Osteoblast (primary cell): ENCODE results near the gene S100A8. TPM values are rescaled to one million over a fixed set of nuclear protein-coding genes. Genes with fewer than 3 reads are reported as not detected.

Experiments
- DNase-seq: peaks from one replicate; pipeline ENCODE4 v3.0.0; 2011; ENCODE audit warnings: low spot score, mixed read lengths; ENCODE audit not compliant: insufficient read length; ENCODE audit errors: missing footprints
- H2AFZ ChIP-seq: 2 replicates; pipeline ENCODE4 v1.6.0; 2011; ENCODE audit warnings: mild to moderate bottlenecking, low read length
- H3K27ac ChIP-seq: 2 replicates; pipeline ENCODE4 v1.5.1; 2011; ENCODE audit warnings: mild to moderate bottlenecking, low read depth, low read length, moderate library complexity
- H3K27me3 ChIP-seq: 2 replicates; pipeline ENCODE4 v1.6.0; 2012; ENCODE audit warnings: mild to moderate bottlenecking, control low read depth, inconsistent platforms, low read length, moderate library complexity; ENCODE audit not compliant: insufficient read depth
- H3K36me3 ChIP-seq: 2 replicates; pipeline ENCODE4 v1.5.1; 2011; ENCODE audit warnings: mild to moderate bottlenecking, low read length, control low read depth, moderate library complexity; ENCODE audit not compliant: insufficient read depth
- H3K4me1 ChIP-seq: 2 replicates; pipeline ENCODE4 v1.5.1; 2011; ENCODE audit warnings: mild to moderate bottlenecking, low read length, control low read depth, moderate library complexity; ENCODE audit not compliant: insufficient read depth
- H3K4me2 ChIP-seq: 2 replicates; pipeline ENCODE4 v1.6.0; 2011; ENCODE audit warnings: mild to moderate bottlenecking, low read length; ENCODE audit not compliant: insufficient read depth
- H3K4me3 ChIP-seq: fragments of 200-600 bp; sonication (generic); 3 replicates; pipeline ENCODE4 v1.5.1; 2012; ENCODE audit warnings: mild to moderate bottlenecking, low read length, inconsistent platforms; ENCODE audit not compliant: insufficient read depth
- H3K79me2 ChIP-seq: 2 replicates; pipeline ENCODE4 v1.6.0; 2012; ENCODE audit warnings: mild to moderate bottlenecking, low read length, control low read depth, inconsistent platforms; ENCODE audit not compliant: insufficient read depth
- H3K9me3 ChIP-seq: 2 replicates; pipeline ENCODE4 v1.5.1; 2011; ENCODE audit warnings: low read depth, low read length, control low read depth
- H4K20me1 ChIP-seq: 2 replicates; pipeline ENCODE4 v1.6.0; 2012; ENCODE audit warnings: mild to moderate bottlenecking, low read length, control low read depth; ENCODE audit not compliant: insufficient read depth
- total RNA-seq: library from RNA; depleted of rRNA; stranded (reverse); fragments of >200 nt; gene quantifications from 2 replicates; pipeline ENCODE4 v1.2.3, GENCODE V29; 2012
- TF ChIP-seq, protein P1 (sequence below): IDR thresholded peaks from 2 replicates; pipeline ENCODE4 v1.5.1; 2011; ENCODE audit warnings: mild to moderate bottlenecking, low read depth, low read length, moderate library complexity; ENCODE audit errors: extremely low read depth

Gene S100A8
- total RNA-seq, 1 donor, result not detected

DNA sequence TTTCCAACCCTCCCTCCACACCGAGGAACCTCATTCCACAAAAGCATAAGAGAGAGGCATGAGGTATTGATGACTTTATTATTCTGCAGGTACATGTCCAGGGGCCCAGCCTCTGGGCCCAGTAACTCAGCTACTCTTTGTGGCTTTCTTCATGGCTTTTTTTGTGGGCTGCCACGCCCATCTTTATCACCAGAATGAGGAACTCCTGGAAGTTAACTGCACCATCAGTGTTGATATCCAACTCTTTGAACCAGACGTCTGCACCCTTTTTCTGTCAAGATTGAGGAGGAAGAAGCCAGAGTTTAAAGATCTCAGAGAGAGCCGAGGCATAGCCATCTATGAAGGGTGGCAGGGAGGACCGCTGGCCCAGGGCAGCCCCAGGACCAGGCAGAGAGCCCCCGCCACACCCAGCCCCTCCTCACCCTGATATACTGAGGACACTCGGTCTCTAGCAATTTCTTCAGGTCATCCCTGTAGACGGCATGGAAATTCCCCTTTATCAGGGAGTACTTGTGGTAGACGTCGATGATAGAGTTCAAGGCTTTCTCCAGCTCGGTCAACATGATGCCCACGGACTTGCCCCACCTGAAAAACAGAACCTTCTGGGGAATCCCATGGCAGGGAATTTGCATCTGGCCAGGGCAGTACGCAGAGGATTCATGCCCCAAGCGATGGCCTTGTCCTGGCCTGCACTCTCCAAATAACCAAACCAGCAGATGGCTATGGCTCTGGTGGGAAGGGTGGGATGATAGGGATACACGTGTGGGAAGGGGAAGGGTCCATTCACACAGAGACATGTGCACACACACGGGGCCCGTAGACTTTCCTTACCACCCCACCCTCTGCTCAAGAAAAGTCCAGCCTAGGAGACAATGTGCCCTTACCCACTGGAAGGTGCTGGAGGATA lies 647 bp downstream of the S100A8 start:
- Histone ChIP-seq H3K36me3 (no peaks in the 10 kb centered on the region), H3K4me1 (no peaks in the 10 kb centered on the region), H3K9me3 (no peaks in the 10 kb centered on the region), H4K20me1 (no peaks in the 10 kb centered on the region), H3K4me2 (no peak overlapping the region), H3K79me2 (no peaks in the 10 kb centered on the region), H3K27ac (no peak overlapping the region), H3K4me3 (no peak overlapping the region), H3K27me3 (peaks cover 4% of the 10 kb centered on the region), H2AFZ (no peak overlapping the region)
- no peak for DNase-seq
- TF ChIP-seq, protein P1, sequence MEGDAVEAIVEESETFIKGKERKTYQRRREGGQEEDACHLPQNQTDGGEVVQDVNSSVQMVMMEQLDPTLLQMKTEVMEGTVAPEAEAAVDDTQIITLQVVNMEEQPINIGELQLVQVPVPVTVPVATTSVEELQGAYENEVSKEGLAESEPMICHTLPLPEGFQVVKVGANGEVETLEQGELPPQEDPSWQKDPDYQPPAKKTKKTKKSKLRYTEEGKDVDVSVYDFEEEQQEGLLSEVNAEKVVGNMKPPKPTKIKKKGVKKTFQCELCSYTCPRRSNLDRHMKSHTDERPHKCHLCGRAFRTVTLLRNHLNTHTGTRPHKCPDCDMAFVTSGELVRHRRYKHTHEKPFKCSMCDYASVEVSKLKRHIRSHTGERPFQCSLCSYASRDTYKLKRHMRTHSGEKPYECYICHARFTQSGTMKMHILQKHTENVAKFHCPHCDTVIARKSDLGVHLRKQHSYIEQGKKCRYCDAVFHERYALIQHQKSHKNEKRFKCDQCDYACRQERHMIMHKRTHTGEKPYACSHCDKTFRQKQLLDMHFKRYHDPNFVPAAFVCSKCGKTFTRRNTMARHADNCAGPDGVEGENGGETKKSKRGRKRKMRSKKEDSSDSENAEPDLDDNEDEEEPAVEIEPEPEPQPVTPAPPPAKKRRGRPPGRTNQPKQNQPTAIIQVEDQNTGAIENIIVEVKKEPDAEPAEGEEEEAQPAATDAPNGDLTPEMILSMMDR, result no peak

DNA sequence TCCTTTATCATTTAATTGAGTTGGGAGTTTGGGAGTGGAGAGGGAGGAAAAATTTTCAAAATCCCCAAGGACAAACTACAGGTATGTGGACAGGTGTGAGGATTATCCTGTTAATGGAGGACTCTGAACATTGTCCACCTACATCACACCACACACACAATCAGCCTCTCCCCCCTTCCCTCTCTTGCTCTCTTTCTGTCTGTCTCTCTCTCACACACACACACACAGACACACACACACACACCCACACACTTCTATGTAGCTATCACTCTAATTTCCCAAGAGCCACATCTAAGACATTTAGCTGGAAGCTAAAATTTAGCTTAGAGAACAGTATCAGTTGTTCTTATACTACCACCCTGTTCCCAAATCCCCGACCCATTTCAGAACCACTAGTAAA lies 1.5 kb downstream of the S100A8 start:
- Histone ChIP-seq H3K4me2 (no peak overlapping the region), H3K36me3 (no peaks in the 10 kb centered on the region), H4K20me1 (no peaks in the 10 kb centered on the region), H3K9me3 (no peaks in the 10 kb centered on the region), H3K27me3 (peaks cover 4% of the 10 kb centered on the region), H3K27ac (no peak overlapping the region), H3K79me2 (no peaks in the 10 kb centered on the region), H3K4me3 (no peak overlapping the region), H2AFZ (no peak overlapping the region), H3K4me1 (no peaks in the 10 kb centered on the region)
- DNase-seq, result no peak
- TF ChIP-seq, protein P1, result no peak

DNA sequence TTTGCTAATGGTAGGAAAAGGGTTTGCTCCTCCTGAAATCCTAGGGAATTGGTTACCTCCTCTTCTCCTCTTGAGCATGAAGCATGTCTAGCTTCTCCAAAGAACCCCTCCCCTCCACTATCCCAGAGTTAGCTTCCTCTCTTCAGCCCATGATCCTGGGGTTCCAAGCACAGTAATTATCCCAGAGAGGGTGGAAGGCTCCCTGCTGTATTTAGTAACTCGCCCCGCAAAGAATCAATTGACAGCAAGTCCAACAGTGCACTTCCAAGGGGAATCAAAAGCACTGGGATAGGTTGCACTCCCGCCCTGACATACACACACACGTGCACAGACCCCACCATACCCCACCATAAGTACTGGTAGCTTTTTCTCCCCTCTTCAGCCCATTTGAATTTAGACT lies 3.1 kb downstream of the S100A8 start:
- no peak overlapping the region for H3K4me3 ChIP-seq
- H3K79me2 ChIP-seq, result no peaks in the 10 kb centered on the region
- DNase-seq, result no peak
- no peaks in the 10 kb centered on the region for H3K4me1 ChIP-seq
- TF ChIP-seq, protein P1, result no peak
- H3K4me2 ChIP-seq, result no peak overlapping the region
- no peaks in the 10 kb centered on the region for H4K20me1 ChIP-seq
- H3K27me3 ChIP-seq, result peaks cover 4% of the 10 kb centered on the region
- no peaks in the 10 kb centered on the region for H3K9me3 ChIP-seq
- no peak overlapping the region for H3K27ac ChIP-seq
- no peaks in the 10 kb centered on the region for H3K36me3 ChIP-seq
- no peak overlapping the region for H2AFZ ChIP-seq

DNA sequence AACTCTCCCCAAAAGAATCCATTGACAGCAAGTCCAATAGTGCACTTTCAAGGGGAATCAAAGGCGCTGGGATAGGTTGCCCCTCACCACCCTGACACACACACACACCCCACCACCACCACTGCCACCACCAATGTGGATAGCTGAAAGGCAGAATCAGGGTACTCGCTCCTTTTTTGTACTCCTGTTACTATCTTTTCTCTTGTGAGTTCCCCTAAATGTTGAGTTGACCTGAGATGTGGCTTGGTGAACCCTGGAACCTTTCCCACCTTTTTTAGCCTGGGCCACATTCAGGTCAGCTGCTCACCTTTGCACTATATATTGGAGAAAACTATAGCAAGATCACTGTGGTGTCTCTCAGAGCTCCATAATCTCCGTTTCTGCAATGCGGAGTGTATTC lies 3.9 kb downstream of the S100A8 start:
- Histone ChIP-seq H3K9me3 (no peaks in the 10 kb centered on the region), H3K4me3 (no peak overlapping the region), H2AFZ (no peak overlapping the region), H3K27ac (no peak overlapping the region), H3K79me2 (no peaks in the 10 kb centered on the region), H3K4me2 (no peak overlapping the region), H3K27me3 (peaks cover 4% of the 10 kb centered on the region), H3K4me1 (no peaks in the 10 kb centered on the region), H3K36me3 (no peaks in the 10 kb centered on the region), H4K20me1 (no peaks in the 10 kb centered on the region)
- TF ChIP-seq, protein P1, result no peak
- no peak for DNase-seq
